ENCODE measurements around the gene SAT1.

DNA sequence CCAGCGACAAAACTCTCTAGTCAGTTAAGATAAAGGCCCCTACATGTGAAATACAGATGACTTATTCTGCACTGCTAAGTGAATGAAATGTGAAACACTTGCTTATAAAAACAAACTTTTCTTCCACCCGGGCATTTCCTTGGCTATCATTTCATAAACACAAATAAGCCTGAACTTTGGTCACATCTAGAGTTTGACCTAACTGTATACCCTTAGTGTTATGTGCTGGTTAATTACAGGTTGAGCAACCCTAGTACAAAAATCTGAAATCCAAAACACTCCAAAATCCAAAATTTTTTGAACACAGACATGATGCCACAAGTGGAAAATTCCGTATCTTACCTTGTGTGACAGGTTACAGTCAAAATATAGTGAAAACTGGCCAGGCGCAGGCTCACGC is 45.9 kb downstream of the SAT1 start:
- TF ChIP-seq, protein P1, sequence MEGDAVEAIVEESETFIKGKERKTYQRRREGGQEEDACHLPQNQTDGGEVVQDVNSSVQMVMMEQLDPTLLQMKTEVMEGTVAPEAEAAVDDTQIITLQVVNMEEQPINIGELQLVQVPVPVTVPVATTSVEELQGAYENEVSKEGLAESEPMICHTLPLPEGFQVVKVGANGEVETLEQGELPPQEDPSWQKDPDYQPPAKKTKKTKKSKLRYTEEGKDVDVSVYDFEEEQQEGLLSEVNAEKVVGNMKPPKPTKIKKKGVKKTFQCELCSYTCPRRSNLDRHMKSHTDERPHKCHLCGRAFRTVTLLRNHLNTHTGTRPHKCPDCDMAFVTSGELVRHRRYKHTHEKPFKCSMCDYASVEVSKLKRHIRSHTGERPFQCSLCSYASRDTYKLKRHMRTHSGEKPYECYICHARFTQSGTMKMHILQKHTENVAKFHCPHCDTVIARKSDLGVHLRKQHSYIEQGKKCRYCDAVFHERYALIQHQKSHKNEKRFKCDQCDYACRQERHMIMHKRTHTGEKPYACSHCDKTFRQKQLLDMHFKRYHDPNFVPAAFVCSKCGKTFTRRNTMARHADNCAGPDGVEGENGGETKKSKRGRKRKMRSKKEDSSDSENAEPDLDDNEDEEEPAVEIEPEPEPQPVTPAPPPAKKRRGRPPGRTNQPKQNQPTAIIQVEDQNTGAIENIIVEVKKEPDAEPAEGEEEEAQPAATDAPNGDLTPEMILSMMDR (IDR thresholded peaks at IDR 0.05; ENCODE audit: insufficient read depth, low read depth, low read length) = no peak
- no peak for TF ChIP-seq EZH2 (IDR thresholded peaks at IDR 0.05; ENCODE audit: insufficient read depth, low read length)
